Measurements from ENCODE around the gene CEP112.

- TF ChIP-seq RARB (CRISPR knock-in tag; IDR thresholded peaks at IDR 0.05) (no peak), GLIS3 (CRISPR knock-in tag; IDR thresholded peaks at IDR 0.05) (no peak), CSDC2 (CRISPR knock-in tag; IDR thresholded peaks at IDR 0.05) (no peak), ZFP3 (CRISPR knock-in tag; IDR thresholded peaks at IDR 0.05) (no peak), PATZ1 (CRISPR knock-in tag; IDR thresholded peaks at IDR 0.05; ENCODE audit: borderline replicate concordance) (no peak), TOX (CRISPR knock-in tag; IDR thresholded peaks at IDR 0.05; ENCODE audit: borderline replicate concordance) (no peak)
Observed at GRCh38 chr17:66135896-66136295, 56.0 kb downstream of the CEP112 start.
